Effector memory CD4-positive, alpha-beta T cell (primary cell): ENCODE data around the gene LAMC3.

ENCODE experiments used
- DNase-seq, 3 donors: peaks; one replicate each; pipeline ENCODE4 v3.0.0-alpha.2; 2020
- H3K27ac ChIP-seq: 2 replicates; pipeline ENCODE4 v1.7.0; 2013; ENCODE audit warnings: mild to moderate bottlenecking, low read length, moderate library complexity; ENCODE audit not compliant: insufficient read depth, poor library complexity, severe bottlenecking
- H3K27me3 ChIP-seq: replicated peaks from 2 replicates; pipeline ENCODE4 v1.7.0; 2013; ENCODE audit warnings: mild to moderate bottlenecking, low read length; ENCODE audit not compliant: insufficient read depth, control insufficient read depth, poor library complexity, severe bottlenecking
- H3K36me3 ChIP-seq: 2 replicates; pipeline ENCODE4 v1.7.0; 2013; ENCODE audit warnings: mild to moderate bottlenecking, low read length, moderate library complexity; ENCODE audit not compliant: control insufficient read depth, insufficient read depth
- H3K4me1 ChIP-seq: 2 replicates; pipeline ENCODE4 v1.7.0; 2013; ENCODE audit warnings: low read length, mild to moderate bottlenecking; ENCODE audit not compliant: control insufficient read depth, insufficient read depth, poor library complexity, severe bottlenecking
- H3K4me3 ChIP-seq: 2 replicates; pipeline ENCODE4 v1.7.0; 2013; ENCODE audit warnings: low read length, low read depth, mild to moderate bottlenecking; ENCODE audit not compliant: insufficient read depth, poor library complexity, severe bottlenecking
- H3K9me3 ChIP-seq: 2 replicates; pipeline ENCODE4 v1.7.0; 2013; ENCODE audit warnings: mild to moderate bottlenecking, low read length, moderate library complexity; ENCODE audit not compliant: control insufficient read depth

Gene LAMC3

GRCh38 chr9:131019388-131020239 lies 10.6 kb downstream of the LAMC3 start:
- H3K4me1 ChIP-seq = no peaks in the 10 kb centered on the region
- H3K4me3 ChIP-seq = no peak overlapping the region
- no peak overlapping the region for H3K27ac ChIP-seq
- H3K27me3 ChIP-seq = no peaks in the 10 kb centered on the region
- DNase-seq = no peak
- no peaks in the 10 kb centered on the region for H3K9me3 ChIP-seq
- H3K36me3 ChIP-seq = no peaks in the 10 kb centered on the region

- Histone ChIP-seq H3K27ac (no peak overlapping the region), H3K36me3 (no peaks in the 10 kb centered on the region), H3K4me1 (no peaks in the 10 kb centered on the region), H3K27me3 (no peaks in the 10 kb centered on the region), H3K4me3 (no peak overlapping the region), H3K9me3 (no peaks in the 10 kb centered on the region)
- no peak for DNase-seq
Measured at GRCh38 chr9:131020388-131020787, 11.4 kb downstream of the LAMC3 start.

- Histone ChIP-seq H3K4me3 (no peak overlapping the region), H3K27ac (no peak overlapping the region), H3K36me3 (no peaks in the 10 kb centered on the region), H3K9me3 (no peaks in the 10 kb centered on the region), H3K27me3 (no peaks in the 10 kb centered on the region), H3K4me1 (no peaks in the 10 kb centered on the region)
- no peak for DNase-seq
Measured at GRCh38 chr9:131020862-131021261, 11.9 kb downstream of the LAMC3 start.

- no peak overlapping the region for H3K27ac ChIP-seq
Measured at GRCh38 chr9:131021785-131022184, 12.8 kb downstream of the LAMC3 start.

GRCh38 chr9:131024978-131025868 lies 16.2 kb downstream of the LAMC3 start:
- Histone ChIP-seq H3K27ac (no peak overlapping the region), H3K4me3 (no peak overlapping the region), H3K27me3 (no peaks in the 10 kb centered on the region), H3K4me1 (no peaks in the 10 kb centered on the region), H3K36me3 (no peaks in the 10 kb centered on the region), H3K9me3 (no peaks in the 10 kb centered on the region)
- DNase-seq = no peak

More at GRCh38 chr9:131021785-131022184, 12.8 kb downstream of the LAMC3 start:
- Histone ChIP-seq H3K36me3 (no peaks in the 10 kb centered on the region), H3K4me3 (no peak overlapping the region), H3K9me3 (no peaks in the 10 kb centered on the region), H3K4me1 (no peaks in the 10 kb centered on the region), H3K27me3 (no peaks in the 10 kb centered on the region)
- no peak for DNase-seq

- no peaks in the 10 kb centered on the region for H3K9me3 ChIP-seq
- no peak overlapping the region for H3K27ac ChIP-seq
- H3K36me3 ChIP-seq = no peaks in the 10 kb centered on the region
- H3K4me3 ChIP-seq = no peak overlapping the region
- no peak for DNase-seq
- H3K27me3 ChIP-seq = no peaks in the 10 kb centered on the region
- H3K4me1 ChIP-seq = no peaks in the 10 kb centered on the region
Measured at GRCh38 chr9:131025953-131026858, 17.2 kb downstream of the LAMC3 start.

- Histone ChIP-seq H3K27me3 (no peaks in the 10 kb centered on the region), H3K9me3 (no peaks in the 10 kb centered on the region), H3K27ac (no peak overlapping the region), H3K36me3 (no peaks in the 10 kb centered on the region), H3K4me1 (no peaks in the 10 kb centered on the region), H3K4me3 (no peak overlapping the region)
- no peak for DNase-seq
Measured at GRCh38 chr9:131027048-131027871, 18.3 kb downstream of the LAMC3 start.

GRCh38 chr9:131027872-131028179 lies 18.9 kb downstream of the LAMC3 start:
- Histone ChIP-seq H3K36me3 (no peaks in the 10 kb centered on the region), H3K27ac (no peak overlapping the region), H3K27me3 (no peaks in the 10 kb centered on the region), H3K4me1 (no peaks in the 10 kb centered on the region), H3K9me3 (no peaks in the 10 kb centered on the region), H3K4me3 (no peak overlapping the region)
- no peak for DNase-seq

- H3K27ac ChIP-seq = no peak overlapping the region
- no peak overlapping the region for H3K4me3 ChIP-seq
- no peak for DNase-seq
- H3K36me3 ChIP-seq = no peaks in the 10 kb centered on the region
- no peaks in the 10 kb centered on the region for H3K9me3 ChIP-seq
- no peaks in the 10 kb centered on the region for H3K27me3 ChIP-seq
- no peaks in the 10 kb centered on the region for H3K4me1 ChIP-seq
Measured at GRCh38 chr9:131028221-131028884, 19.4 kb downstream of the LAMC3 start.
